Stimulated activated CD4-positive, alpha-beta T cell treated with anti-CD3 and anti-CD28 coated beads, Interleukin-4, amount 100 ng/mL, for 24 hours (primary cell): ENCODE data around the gene DRG2.

Experiments used
- DNase-seq: peaks from one replicate; pipeline ENCODE4 v3.0.0-alpha.2; 2020

DRG2 gene

DNA sequence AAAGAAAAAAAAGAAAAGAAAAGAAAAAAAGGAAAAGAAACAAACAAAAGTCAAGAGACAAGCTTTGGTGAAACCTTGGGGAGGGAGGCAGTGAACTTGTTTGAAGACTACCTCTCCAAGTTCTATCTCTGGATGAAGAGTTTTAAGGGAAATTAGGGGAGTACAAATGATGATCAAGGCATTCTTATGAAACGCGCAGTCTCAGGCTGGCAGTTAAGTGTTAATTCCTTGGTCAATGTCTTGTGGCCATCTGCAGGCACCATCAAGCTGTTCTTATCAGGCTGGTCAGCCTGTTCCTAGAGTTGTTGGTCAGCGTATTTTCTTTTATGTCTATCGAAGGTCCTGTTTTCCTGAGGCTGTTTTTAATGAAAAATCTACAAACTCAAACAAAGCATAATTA lies 8.2 kb upstream of the DRG2 start:
- DNase-seq, result no peak

DNA sequence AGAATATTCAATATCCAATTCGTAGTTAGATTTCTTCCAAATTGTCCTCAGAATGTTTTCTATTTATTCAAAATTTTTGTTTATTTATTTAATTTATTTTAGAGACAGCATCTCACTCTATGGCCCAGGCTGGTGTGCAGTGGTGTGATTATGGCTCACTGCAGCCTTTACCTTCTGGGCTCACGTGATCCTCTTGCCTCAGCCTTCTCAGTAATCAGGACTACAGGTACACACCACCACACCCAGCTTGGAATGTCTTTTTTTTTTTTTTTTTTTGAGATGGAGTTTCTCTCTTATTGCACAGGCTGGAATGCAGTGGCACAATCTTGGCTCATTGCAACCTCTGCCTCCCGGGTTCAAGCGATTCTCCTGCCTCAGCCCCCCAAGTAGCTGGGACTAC lies 3.5 kb upstream of the DRG2 start:
- no peak for DNase-seq

- no peak for DNase-seq
Observed at GRCh38 chr17:18089613-18090012, 1.9 kb downstream of the DRG2 start.

DNA sequence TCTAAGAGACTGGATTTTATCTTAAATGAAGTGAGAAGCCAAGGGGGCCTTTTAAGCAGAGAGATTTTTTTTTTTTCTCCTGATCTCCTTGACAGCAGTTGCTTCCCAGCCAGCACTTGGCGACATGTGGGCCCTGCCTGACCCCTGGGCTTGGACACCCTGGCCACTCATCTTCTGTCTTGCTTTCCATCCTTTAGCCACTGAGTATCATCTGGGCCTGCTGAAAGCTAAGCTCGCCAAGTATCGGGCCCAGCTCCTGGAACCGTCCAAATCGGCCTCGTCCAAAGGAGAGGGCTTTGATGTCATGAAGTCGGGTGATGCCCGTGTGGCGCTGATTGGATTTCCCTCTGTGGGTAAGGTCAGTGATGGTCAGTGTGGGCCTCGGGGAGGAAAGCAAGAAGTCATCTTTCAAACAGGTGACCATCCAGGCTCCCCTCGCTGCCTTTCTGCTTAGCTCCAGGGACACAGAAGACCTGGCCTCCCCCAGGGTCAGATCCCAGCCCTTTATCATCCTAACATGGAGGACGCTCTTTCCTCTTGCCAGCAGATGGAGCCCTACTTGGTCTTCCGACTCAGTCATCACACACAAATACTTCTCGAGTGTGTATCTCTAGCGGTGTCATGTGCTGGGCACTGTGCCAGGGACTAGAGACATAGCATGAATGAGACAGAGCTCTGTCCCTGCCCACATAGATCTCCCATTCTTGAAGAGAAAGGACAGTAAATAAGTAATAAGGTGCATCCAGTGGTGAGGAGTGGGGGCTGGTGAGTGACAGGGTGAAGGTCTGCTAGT lies 6.1 kb downstream of the DRG2 start:
- DNase-seq, result no peak

- DNase-seq, result no peak
Observed at GRCh38 chr17:18094409-18094807, 6.7 kb downstream of the DRG2 start.

DNA sequence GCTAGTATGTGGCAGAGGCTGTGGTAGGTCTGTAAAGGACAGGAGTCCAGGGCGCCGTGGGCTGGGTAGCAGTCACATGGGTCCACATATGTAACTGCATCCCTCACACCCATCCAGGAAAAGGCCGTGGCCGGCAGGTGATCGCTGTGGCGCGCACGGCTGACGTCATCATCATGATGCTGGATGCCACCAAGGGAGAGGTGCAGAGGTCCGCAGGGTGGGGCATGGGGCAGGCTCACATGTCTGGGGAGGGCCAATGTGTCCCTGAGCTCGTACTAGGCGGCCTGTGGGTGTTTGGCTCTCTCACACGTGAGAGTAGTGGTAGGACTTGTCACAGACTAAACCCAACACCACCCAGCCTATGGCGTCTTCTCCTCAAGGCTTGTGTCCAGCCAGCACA lies 11.8 kb downstream of the DRG2 start:
- no peak for DNase-seq

GRCh38 chr17:18100616-18101015 lies 12.9 kb downstream of the DRG2 start:
- no peak for DNase-seq

DNA sequence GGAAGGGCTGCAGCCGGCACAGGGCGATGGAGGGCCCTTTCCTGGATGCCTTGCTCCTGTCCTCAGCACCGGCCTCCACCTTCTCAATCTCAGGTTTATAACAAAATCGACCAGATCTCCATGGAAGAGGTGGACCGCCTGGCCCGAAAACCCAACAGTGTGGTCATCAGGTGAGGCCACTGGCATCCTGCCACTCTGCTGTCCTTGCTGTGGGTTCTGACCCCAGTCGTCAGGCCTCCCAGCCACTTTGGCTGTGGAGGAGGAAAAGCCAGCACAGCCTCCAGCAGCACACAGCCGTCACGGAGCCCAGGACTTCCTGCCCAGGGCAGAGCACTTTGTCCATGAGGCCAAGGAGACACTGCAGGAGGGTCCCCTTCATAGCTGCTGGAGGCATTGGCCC lies 14.1 kb downstream of the DRG2 start:
- DNase-seq, result no peak

DNA sequence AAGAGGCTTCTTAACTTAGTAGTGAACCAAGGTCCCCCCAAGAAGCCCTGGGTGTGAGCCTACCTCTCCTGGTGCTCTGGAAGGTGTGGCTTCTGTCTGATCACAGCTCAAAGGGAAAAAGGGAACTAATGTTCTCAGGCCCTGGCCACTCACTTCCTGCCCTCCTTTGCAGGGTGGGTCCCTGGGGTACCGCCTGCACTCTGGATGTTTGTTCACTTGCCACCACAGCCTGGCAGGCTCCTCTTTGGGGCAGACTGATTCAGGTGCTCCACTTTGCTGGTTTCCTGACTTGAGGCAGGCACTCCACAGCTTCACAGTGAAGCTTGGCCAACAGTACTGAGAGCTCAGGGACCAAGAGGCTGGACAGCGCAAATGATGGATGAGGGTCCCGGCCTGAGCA lies 14.9 kb downstream of the DRG2 start:
- DNase-seq, result no peak

- no peak for DNase-seq
Observed at GRCh38 chr17:18105027-18105426, 17.3 kb downstream of the DRG2 start.

DNA sequence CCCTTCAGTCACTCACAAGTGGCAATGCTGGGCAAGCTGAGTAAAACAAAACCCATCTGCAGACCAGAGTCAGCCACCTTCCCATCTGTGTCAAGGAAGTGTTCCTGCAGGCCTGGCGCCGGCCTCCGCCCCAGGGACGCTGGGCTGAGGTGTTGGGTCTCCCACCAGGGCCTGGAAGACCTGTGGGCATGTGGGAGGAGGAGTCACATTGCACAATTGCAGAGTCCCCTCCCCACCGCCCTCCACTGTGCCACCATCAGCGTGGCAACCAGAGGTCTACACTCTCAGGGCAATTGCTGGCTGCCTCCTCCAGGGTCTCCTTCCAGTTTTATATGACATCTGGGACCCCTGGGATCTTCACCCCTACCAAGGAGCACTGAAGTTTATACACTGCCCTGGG lies 17.8 kb downstream of the DRG2 start:
- no peak for DNase-seq

GRCh38 chr17:18106211-18106610 lies 18.5 kb downstream of the DRG2 start:
- no peak for DNase-seq

DNA sequence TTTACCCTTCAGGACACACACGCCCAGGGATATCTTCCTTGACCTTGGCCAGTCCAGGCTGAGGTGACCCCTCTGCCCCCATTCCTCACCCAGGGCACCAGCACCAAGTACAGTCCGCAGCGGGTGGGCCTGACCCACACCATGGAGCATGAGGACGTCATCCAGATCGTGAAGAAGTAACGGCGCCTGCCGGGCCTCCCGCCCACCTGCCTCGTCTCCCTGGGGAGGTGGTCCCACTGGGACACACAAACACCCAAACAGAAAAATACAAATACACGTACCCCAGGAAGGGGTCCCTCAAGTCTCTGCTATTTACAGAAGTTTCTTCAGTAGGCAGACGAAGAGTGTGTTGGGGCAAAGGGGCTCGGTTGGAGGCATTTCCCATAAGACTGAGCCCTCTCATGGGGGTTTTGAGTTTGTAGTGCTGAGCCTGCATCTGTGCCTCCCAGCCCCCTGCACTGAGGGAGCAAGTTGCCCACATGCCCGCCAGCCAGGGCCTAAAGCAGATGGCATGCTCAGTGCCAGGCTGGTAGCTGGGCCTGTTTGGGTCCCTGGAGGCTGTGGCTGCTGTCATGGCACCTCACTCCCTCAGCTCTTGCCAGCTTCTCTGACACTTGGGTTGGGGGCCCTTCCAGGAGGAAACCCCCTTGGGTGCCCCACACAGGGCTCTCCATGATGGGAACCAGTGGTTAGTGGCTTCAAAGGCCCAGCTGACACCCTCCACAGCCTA lies 19.5 kb downstream of the DRG2 start:
- no peak for DNase-seq

- no peak for DNase-seq
Observed at GRCh38 chr17:18107971-18108370, 20.2 kb downstream of the DRG2 start.

GRCh38 chr17:18108401-18109312 lies 20.9 kb downstream of the DRG2 start, which contains the start of gene MYO15A:
Gene MYO15A, plus strand, starts transcription at chr17:18108756. Its CDS starts 10,045 bp downstream, at chr17:18118801.
- no peak for DNase-seq

DNA sequence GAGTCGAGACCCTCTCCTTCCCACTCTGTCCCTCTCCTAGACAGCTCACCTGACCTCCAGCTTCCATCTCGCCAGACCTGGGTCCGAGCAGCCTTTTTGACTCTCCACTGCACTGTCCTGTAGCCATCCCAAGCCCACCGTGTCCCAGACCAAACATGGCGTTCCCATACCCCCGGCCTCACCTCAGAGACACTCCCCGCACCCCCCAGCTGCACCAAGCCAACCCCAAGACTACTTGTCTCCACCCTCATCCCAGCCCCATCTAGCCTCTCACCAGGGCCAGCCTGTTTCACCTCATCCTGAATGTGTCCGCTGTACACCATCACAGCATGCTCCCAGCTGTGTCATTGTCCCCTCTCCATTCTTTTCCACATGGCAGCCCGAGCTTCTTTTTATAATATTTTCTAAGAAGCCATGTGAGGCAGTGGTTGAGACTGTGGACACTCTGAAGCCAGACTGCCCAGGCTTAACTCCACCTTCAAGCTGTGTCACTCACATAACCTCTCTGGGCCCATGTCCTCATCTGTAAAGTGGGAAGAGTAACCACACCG lies 22.3 kb downstream of the DRG2 start:
- DNase-seq, result no peak

DNA sequence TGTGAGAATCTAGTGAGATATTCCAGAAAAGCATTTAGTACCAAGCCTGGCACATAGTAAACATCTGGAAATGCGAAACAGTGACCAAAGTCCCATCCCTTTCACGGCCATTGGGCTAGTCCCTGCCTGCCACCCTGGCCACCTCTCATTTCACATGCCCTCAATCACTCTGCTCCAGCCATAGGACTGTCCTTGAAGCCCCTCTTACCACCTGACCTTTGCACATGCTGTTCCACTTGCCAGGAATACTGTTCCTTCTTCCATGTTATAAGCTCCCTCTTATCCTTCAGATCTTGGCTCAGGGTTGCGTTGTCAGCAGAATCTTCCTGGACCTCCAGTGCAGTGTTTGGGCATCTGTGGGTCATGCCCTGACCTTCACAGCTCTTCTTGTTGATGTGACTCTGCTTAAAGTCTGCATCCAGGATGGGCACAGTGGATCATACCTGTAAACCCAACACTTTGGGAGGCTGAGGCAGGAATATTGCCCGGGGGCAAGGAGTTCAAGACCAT lies 22.9 kb downstream of the DRG2 start:
- no peak for DNase-seq

DNA sequence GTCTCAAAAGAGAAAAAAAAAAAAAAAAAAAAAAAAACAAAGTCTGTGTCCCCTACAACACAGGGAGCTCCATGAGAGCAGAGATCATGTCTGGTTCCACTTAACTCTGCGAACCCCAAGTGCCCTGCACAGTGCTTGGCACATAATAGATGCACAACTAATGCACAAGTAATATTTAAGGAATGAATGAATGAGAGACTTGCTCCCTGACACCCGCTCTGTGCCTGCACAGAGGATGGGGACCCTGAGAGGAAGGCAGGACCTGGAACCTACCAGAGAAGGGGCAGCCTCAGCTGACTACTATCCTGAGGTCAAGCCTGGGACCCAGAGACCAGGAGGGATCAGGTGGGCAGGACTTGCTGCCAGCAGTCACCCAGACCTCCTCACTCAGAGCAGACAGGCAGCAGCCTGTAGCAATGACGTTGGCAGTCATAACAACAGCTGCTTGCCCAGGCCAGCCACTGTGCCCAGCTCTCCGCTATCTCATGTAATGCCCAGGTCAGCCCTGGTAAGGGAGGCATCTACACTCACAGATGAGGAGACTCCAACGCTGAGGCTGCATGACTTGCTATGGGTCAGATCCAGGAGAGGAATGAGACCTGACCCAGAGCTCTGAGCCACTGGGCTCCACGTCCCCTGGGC lies 23.7 kb downstream of the DRG2 start:
- no peak for DNase-seq

DNA sequence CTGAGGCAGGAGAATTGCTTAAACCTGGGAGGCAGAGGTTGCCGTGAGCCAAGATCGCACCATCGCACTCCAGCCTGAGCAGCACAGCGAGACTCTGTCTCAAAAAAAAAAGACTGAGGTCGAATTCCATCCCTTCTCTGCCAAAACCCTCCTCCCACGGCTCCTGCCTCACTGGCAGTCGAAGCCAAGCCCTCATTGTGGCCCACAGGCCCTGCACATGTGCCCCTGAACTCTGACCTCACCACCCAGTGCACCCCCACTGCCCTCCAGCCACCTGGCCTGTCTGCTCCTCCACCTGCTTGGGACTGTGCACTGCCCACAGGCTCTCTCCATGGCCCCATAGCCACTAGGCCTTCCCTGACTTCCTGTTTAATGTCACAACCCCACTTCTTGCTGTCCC lies 27.8 kb downstream of the DRG2 start:
- no peak for DNase-seq

- DNase-seq, result no peak
Observed at GRCh38 chr17:18116078-18116477, 28.3 kb downstream of the DRG2 start.

DNA sequence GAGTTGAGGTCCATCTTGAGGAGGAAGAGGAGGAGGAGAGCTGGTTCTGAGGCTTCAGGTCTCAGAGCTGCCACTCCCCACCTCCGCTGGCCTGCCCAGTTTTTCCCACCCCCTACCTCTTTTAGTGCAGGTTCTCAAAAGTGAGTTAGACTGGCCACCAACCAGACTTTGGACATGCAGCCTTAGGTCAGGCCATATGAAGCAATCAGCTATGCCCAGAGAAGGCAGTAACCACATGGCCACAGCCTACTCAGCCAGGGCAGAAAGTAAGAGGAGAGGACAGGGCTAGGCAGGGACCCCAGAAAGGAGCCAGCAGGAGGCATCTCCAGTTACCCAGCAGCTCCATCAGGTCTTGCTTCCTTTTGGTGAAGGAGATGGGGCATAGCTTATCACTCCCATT lies 29.8 kb downstream of the DRG2 start:
- no peak for DNase-seq
